Liver (tissue), 9 donors: ENCODE results near the gene RALGDS. TPM values are rescaled to one million over a fixed set of nuclear protein-coding genes. Genes with fewer than 3 reads are reported as not detected.

Experiments used
- DNase-seq: peaks from one replicate; pipeline ENCODE4 v3.0.0-alpha.2; 2017; ENCODE audit warnings: low spot score
- H3K27ac ChIP-seq, 2 donors: one replicate each; pipeline ENCODE4 v1.7.0; 2013; ENCODE audit warnings: inconsistent platforms in 2 of 2, low read length in 2 of 2, control low read depth in 1 of 2, low read depth in 1 of 2, mild to moderate bottlenecking in 1 of 2
- H3K27me3 ChIP-seq, 4 donors: one replicate each; pipeline versions ENCODE4 v1.6.1 to v1.7.0; 2013; ENCODE audit warnings: low read length in 3 of 4, inconsistent platforms in 1 of 4, mild to moderate bottlenecking in 1 of 4, moderate library complexity in 1 of 4; ENCODE audit not compliant: control insufficient read depth in 4 of 4, insufficient read depth in 4 of 4
- H3K36me3 ChIP-seq, 4 donors: one replicate each; pipeline versions ENCODE4 v1.6.1 to v1.7.0; 2013; ENCODE audit warnings: low read length in 3 of 4, mild to moderate bottlenecking in 3 of 4, low read depth in 1 of 4, moderate library complexity in 1 of 4; ENCODE audit not compliant: control insufficient read depth in 4 of 4, insufficient read depth in 3 of 4
- H3K4me1 ChIP-seq, 4 donors: one replicate each; pipeline versions ENCODE4 v1.6.1 to v1.7.0; 2013; ENCODE audit warnings: low read length in 3 of 4, mild to moderate bottlenecking in 3 of 4, moderate library complexity in 1 of 4; ENCODE audit not compliant: control insufficient read depth in 4 of 4, insufficient read depth in 4 of 4
- H3K4me3 ChIP-seq, 3 donors: one replicate each; pipeline versions ENCODE4 v1.6.1 to v1.7.0; 2013; ENCODE audit warnings: low read length in 3 of 3, control low read depth in 1 of 3, low read depth in 1 of 3, mild to moderate bottlenecking in 1 of 3
- H3K9ac ChIP-seq, 2 donors: one replicate each; pipeline ENCODE4 v1.7.0; 2013; ENCODE audit warnings: low read length in 2 of 2, mild to moderate bottlenecking in 2 of 2, moderate library complexity in 2 of 2, control low read depth in 1 of 2, low read depth in 1 of 2
- H3K9me3 ChIP-seq, 4 donors: one replicate each; pipeline versions ENCODE4 v1.6.1 to v1.7.0; 2013; ENCODE audit warnings: low read length in 3 of 4; ENCODE audit not compliant: control insufficient read depth in 4 of 4
- ATF3 ChIP-seq: IDR thresholded peaks from 2 replicates; pipeline ENCODE4 v1.6.1; 2016; ENCODE audit warnings: antibody characterized with exemption
- CTCF ChIP-seq: fragments of 150-350 bp; IDR thresholded peaks from 2 replicates; pipeline ENCODE4 v1.5.1; 2017; ENCODE audit warnings: improper control_type of control experiment, low read depth, low read length; ENCODE audit not compliant: missing input control
- EGR1 ChIP-seq, 2 donors: IDR thresholded peaks; 2 replicates each; pipeline ENCODE4 v1.6.1; 2016 to 2018; ENCODE audit warnings: antibody characterized with exemption in 2 of 2, low read depth in 2 of 2
- FOXA1 ChIP-seq: IDR thresholded peaks from 2 replicates; pipeline ENCODE4 v1.6.1; 2016; ENCODE audit warnings: antibody characterized with exemption
- FOXA2 ChIP-seq: IDR thresholded peaks from 2 replicates; pipeline ENCODE4 v1.6.1; 2016; ENCODE audit warnings: antibody characterized with exemption
- GABPA ChIP-seq, 2 donors: IDR thresholded peaks in 1 of 2; conservative IDR thresholded peaks in 1 of 2; 2 replicates each; pipeline ENCODE4 v1.6.1; 2016; ENCODE audit warnings: antibody characterized with exemption in 2 of 2, mild to moderate bottlenecking in 1 of 2, moderate library complexity in 1 of 2
- HNF4A ChIP-seq, 2 donors: conservative IDR thresholded peaks; 2 replicates each; pipeline ENCODE4 v1.6.1; 2016; ENCODE audit warnings: antibody characterized with exemption in 2 of 2, mild to moderate bottlenecking in 2 of 2
- HNF4G ChIP-seq: IDR thresholded peaks from 2 replicates; pipeline ENCODE4 v1.6.1; 2016; ENCODE audit warnings: antibody characterized with exemption
- JUND ChIP-seq, 2 donors: IDR thresholded peaks; 2 replicates each; pipeline ENCODE4 v1.6.1; 2016; ENCODE audit warnings: antibody characterized with exemption in 2 of 2
- NR2F2 ChIP-seq: IDR thresholded peaks from 2 replicates; pipeline ENCODE4 v1.6.1; 2016; ENCODE audit warnings: antibody characterized with exemption
- RAD21 ChIP-seq, 2 donors: IDR thresholded peaks; 2 replicates each; pipeline ENCODE4 v1.6.1; 2016; ENCODE audit warnings: antibody characterized with exemption in 2 of 2, mild to moderate bottlenecking in 2 of 2
- REST ChIP-seq: IDR thresholded peaks from 2 replicates; pipeline ENCODE4 v1.6.1; 2016; ENCODE audit warnings: antibody characterized with exemption, mild to moderate bottlenecking
- RXRA ChIP-seq, 2 donors: IDR thresholded peaks; 2 replicates each; pipeline ENCODE4 v1.6.1; 2017 to 2018; ENCODE audit warnings: antibody characterized with exemption in 2 of 2, mild to moderate bottlenecking in 1 of 2
- SP1 ChIP-seq: IDR thresholded peaks from 2 replicates; pipeline ENCODE4 v1.6.1; 2018; ENCODE audit warnings: antibody characterized with exemption, mild to moderate bottlenecking
- TAF1 ChIP-seq: conservative IDR thresholded peaks from 2 replicates; pipeline ENCODE4 v1.6.1; 2016; ENCODE audit warnings: antibody characterized with exemption, mild to moderate bottlenecking
- YY1 ChIP-seq: IDR thresholded peaks from 2 replicates; pipeline ENCODE4 v1.6.1; 2016; ENCODE audit warnings: antibody characterized with exemption, mild to moderate bottlenecking
- ZBTB33 ChIP-seq: IDR thresholded peaks from 2 replicates; pipeline ENCODE4 v1.6.1; 2016; ENCODE audit warnings: antibody characterized with exemption
- WGBS: extraction: QIAGEN DNeasy Blood & Tissue Kit; methylation state at CpG from one replicate; pipeline ENCODE4 v1.1.7; 2013; 5-methylcytosine and 5-hydroxymethylcytosine counted together
- polyA plus RNA-seq, 2 donors: library from polyadenylated mRNA; stranded (reverse) in 1 of 2; unstranded in 1 of 2; fragments of 200-250 nt in 1 of 2; fragments of >200 nt in 1 of 2; fragmentation: Nextera tagmentation in 1 of 2; extraction: Ambion mirVana in 1 of 2; gene quantifications; one replicate each; pipeline versions ENCODE4 v1.2.1 to v1.2.3, GENCODE V29; 2013 to 2015
- total RNA-seq, 2 donors: library from RNA; depleted of rRNA; stranded (reverse); fragments of >200 nt; gene quantifications; one replicate each; pipeline ENCODE4 v1.2.3, GENCODE V29; 2014
- TF ChIP-seq, protein P1 (sequence below): IDR thresholded peaks from 2 replicates; pipeline ENCODE4 v1.6.1; 2016; ENCODE audit warnings: antibody characterized with exemption
- donor health status: healthy.
- donor health status: healthy.
- donor health status: healthy.
- donor health status: healthy.
- donor health status: healthy.

The RALGDS gene
- total and polyA plus RNA-seq, 4 donors, result 1.3 to 19.0 (median 7.3) TPM

- Histone ChIP-seq H3K4me3 (no peak overlapping the region), H3K4me1 (peaks cover 2 to 13% (median 6%) of the 10 kb centered on the region in 4 donors), H3K9ac (no peak overlapping the region), H3K27me3 (no peaks in the 10 kb centered on the region), H3K36me3 (no peaks in the 10 kb centered on the region), H3K9me3 (no peaks in the 10 kb centered on the region), H3K27ac (no peak overlapping the region)
- DNase-seq, result peak; percentile 70
- TF ChIP-seq EGR1 (IDR thresholded peaks at IDR 0.05; ENCODE audit: low read depth in 2 of 2) (no peak), RAD21 (IDR thresholded peaks at IDR 0.05) (peak in 1 of 2 donors; percentile 73), NR2F2 (peak; percentile 77), FOXA2 (no peak), FOXA1 (no peak), REST (no peak), YY1 (no peak), RXRA (IDR thresholded peaks at IDR 0.05) (peak; percentile 36), ATF3 (no peak), HNF4G (no peak), JUND (IDR thresholded peaks at IDR 0.05) (no peak), GABPA (IDR thresholded peaks at IDR 0.05 in 1 of 2, conservative IDR thresholded peaks at IDR 0.05 in 1 of 2) (no peak), TAF1 (no peak), ZBTB33 (no peak), SP1 (peak; percentile 35), CTCF (peak; percentile 80), HNF4A (conservative IDR thresholded peaks at IDR 0.05) (peak; percentile 32 to 56)
- TF ChIP-seq, protein P1, sequence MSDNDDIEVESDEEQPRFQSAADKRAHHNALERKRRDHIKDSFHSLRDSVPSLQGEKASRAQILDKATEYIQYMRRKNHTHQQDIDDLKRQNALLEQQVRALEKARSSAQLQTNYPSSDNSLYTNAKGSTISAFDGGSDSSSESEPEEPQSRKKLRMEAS, result no peak
- WGBS, result 55% methylated on average over 9 of the region's 9 CpGs
Observed at GRCh38 chr9:133160742-133161546, 39.9 kb upstream of the RALGDS start.
